Measurements from ENCODE around the gene GTF3C5.

Gene GTF3C5

DNA sequence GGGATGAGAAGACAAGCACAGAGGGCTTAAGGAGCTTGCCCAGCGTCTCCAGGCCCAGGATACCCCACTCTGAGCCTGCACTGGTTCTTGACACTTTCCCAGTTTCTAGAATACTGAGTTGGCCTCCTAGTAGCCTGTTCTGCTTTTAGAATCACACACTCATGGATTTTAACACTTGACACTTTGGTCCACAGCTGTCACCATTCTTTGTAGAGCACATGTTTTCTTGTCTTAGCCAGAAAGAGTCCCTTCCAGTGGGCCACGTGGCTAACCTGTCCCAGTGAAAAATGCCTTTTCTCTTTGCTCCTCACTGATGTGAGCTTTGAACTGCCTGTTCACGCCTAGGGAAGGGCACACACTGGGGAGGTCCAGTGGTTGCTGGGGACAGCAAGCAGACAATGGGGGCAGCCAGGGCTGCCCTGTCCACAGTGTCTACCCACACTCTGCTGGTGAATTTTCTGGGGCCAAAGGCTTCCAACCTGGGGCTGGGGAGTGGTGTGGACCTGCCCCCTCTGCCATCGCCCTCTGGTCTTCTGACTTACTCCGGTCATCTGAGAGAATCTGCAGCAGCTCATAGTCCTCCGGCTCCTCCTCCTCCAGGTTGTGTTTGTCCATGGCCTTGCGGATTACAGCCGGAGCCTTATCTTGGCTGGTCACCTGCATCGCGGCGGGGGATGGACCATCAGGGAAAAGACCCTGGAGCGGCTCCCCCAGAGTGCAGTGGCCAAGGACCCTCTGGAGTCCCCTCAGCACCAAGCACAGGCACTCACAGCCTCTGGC is 69.1 kb downstream of the GTF3C5 start:
- no peaks in the 10 kb centered on the region for H3K27me3 ChIP-seq (replicated peaks in 2 of 5; ENCODE audit: control insufficient read depth in 4 of 5, insufficient read depth in 5 of 5, low read length in 4 of 5)
- no peak overlapping the region for H3K27ac ChIP-seq (ENCODE audit: insufficient read depth in 1 of 2, low read depth in 1 of 2, low read length in 2 of 2, poor library complexity in 1 of 2, severe bottlenecking in 2 of 2)
- peaks cover 12 to 87% (median 68%) of the 10 kb centered on the region in 4 experiments for H3K36me3 ChIP-seq (ENCODE audit: control insufficient read depth in 4 of 4, insufficient read depth in 4 of 4, low read length in 3 of 4)
- 98% methylated on average over 8 of the region's 12 CpGs for WGBS (ENCODE audit: insufficient coverage)
- no peak for DNase-seq
- ChIA-PET CTCF (interaction anchor here (0.7 to 22.2 kb wide), 8 partner anchors 8 to 70 kb away, joined by 3 to 445 read pairs (median 5); partner anchors contain the start of gene GTF3C5), POLR2A (no interaction called here)
- H3K4me3 ChIP-seq (ENCODE audit: control insufficient read depth in 1 of 7, extremely low read depth in 1 of 7, insufficient read depth in 4 of 7, low read depth in 2 of 7, low read length in 6 of 7), result no peak overlapping the region
- H3K9me3 ChIP-seq (ENCODE audit: control extremely low read depth in 1 of 5, control insufficient read depth in 4 of 5, insufficient read depth in 2 of 5, low read depth in 1 of 5, low read length in 4 of 5), result peaks cover 2 to 20% (median 12%) of the 10 kb centered on the region in 5 experiments
- no peaks in the 10 kb centered on the region for H3K4me1 ChIP-seq (ENCODE audit: control extremely low read depth in 1 of 4, control insufficient read depth in 4 of 4, insufficient read depth in 4 of 4, low read length in 3 of 4)

- Histone ChIP-seq H3K27ac (ENCODE audit: insufficient read depth in 1 of 2, low read depth in 1 of 2, low read length in 2 of 2, poor library complexity in 1 of 2, severe bottlenecking in 2 of 2) (no peak overlapping the region), H3K9me3 (ENCODE audit: control extremely low read depth in 1 of 5, control insufficient read depth in 4 of 5, insufficient read depth in 2 of 5, low read depth in 1 of 5, low read length in 4 of 5) (peaks cover 2 to 20% (median 12%) of the 10 kb centered on the region in 5 experiments), H3K4me3 (ENCODE audit: control insufficient read depth in 1 of 7, extremely low read depth in 1 of 7, insufficient read depth in 4 of 7, low read depth in 2 of 7, low read length in 6 of 7) (no peak overlapping the region), H3K36me3 (ENCODE audit: control insufficient read depth in 4 of 4, insufficient read depth in 4 of 4, low read length in 3 of 4) (peaks cover 12 to 94% (median 74%) of the 10 kb centered on the region in 4 experiments), H3K27me3 (replicated peaks in 2 of 5; ENCODE audit: control insufficient read depth in 4 of 5, insufficient read depth in 5 of 5, low read length in 4 of 5) (no peaks in the 10 kb centered on the region), H3K4me1 (ENCODE audit: control extremely low read depth in 1 of 4, control insufficient read depth in 4 of 4, insufficient read depth in 4 of 4, low read length in 3 of 4) (no peaks in the 10 kb centered on the region)
- WGBS (ENCODE audit: insufficient coverage), result 97% methylated on average over 10 of the region's 13 CpGs
- ChIA-PET POLR2A (interaction anchor here (0.9 to 1.6 kb wide), 2 partner anchors 44 to 47 kb away, joined by 4 to 6 read pairs; no protein-coding TSS in a partner anchor), CTCF (interaction anchor here (0.9 to 22.2 kb wide), 11 partner anchors 14 to 70 kb away, joined by 3 to 445 read pairs (median 7); partner anchors contain the start of gene GTF3C5)
- DNase-seq, result no peak
These were observed 69.9 kb downstream of the GTF3C5 start for GRCh38 chr9:133100506-133101355.

GRCh38 chr9:133101356-133102189 is 70.8 kb downstream of the GTF3C5 start:
- Histone ChIP-seq H3K36me3 (ENCODE audit: control insufficient read depth in 4 of 4, insufficient read depth in 4 of 4, low read length in 3 of 4) (peaks cover 12 to 95% (median 79%) of the 10 kb centered on the region in 4 experiments), H3K4me1 (ENCODE audit: control extremely low read depth in 1 of 4, control insufficient read depth in 4 of 4, insufficient read depth in 4 of 4, low read length in 3 of 4) (no peaks in the 10 kb centered on the region), H3K27ac (ENCODE audit: insufficient read depth in 1 of 2, low read depth in 1 of 2, low read length in 2 of 2, poor library complexity in 1 of 2, severe bottlenecking in 2 of 2) (no peak overlapping the region), H3K4me3 (ENCODE audit: control insufficient read depth in 1 of 7, extremely low read depth in 1 of 7, insufficient read depth in 4 of 7, low read depth in 2 of 7, low read length in 6 of 7) (no peak overlapping the region), H3K27me3 (replicated peaks in 2 of 5; ENCODE audit: control insufficient read depth in 4 of 5, insufficient read depth in 5 of 5, low read length in 4 of 5) (no peaks in the 10 kb centered on the region), H3K9me3 (ENCODE audit: control extremely low read depth in 1 of 5, control insufficient read depth in 4 of 5, insufficient read depth in 2 of 5, low read depth in 1 of 5, low read length in 4 of 5) (peaks cover 0 to 12% (median 5%) of the 10 kb centered on the region in 5 experiments)
- no peak for DNase-seq
- WGBS (ENCODE audit: insufficient coverage), result 95% methylated on average over 31 of the region's 32 CpGs
- ChIA-PET CTCF (interaction anchor here (0.7 to 22.2 kb wide), 14 partner anchors 7 to 69 kb away, joined by 3 to 445 read pairs (median 6); no protein-coding TSS in a partner anchor), POLR2A (interaction anchor here (0.9 to 1.6 kb wide), 4 partner anchors 11 to 53 kb away, joined by 4 to 8 read pairs (median 5); no protein-coding TSS in a partner anchor)

DNA sequence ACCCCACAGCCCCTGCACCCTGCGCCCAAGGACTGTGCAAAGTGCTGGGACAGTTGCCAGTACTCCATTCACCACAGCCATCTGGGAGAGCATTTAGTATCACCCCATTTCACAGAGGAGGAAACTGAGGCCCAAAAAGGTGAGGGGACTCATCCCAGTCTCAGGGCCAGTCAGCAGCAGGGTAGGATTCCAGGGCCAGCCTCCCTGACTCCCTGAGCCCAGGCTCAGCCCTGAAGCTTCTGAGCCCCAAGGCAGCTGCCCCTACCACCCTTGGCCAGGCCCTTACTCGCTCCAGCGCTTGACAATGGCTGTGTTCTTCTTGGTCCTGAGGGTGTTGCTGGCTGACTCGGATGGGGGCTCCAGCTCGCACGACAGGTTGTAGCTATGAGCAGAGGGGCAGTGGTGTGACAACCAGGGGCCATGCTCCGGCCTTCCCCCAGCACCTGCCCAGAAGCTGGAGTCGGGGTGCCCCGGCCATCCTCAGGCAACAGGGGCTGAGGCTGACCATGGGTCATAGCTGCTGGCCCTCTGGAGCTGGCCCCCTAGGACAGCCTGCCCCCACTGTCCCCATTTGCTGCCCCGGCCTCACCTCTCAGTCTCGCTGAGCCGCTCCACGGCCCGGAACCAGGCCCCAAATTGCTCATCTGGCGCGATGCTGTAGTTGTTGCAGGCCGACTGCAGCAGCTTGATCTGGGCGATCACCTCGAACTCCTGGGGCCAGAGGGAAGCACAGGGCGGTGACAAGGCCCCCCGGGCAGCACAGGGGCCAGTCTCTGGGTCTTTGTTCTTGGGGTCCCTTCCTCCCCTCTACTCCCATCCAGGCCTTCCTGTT is 71.6 kb downstream of the GTF3C5 start:
- Histone ChIP-seq H3K36me3 (ENCODE audit: control insufficient read depth in 4 of 4, insufficient read depth in 4 of 4, low read length in 3 of 4) (peaks cover 8 to 94% (median 82%) of the 10 kb centered on the region in 4 experiments), H3K4me1 (ENCODE audit: control extremely low read depth in 1 of 4, control insufficient read depth in 4 of 4, insufficient read depth in 4 of 4, low read length in 3 of 4) (no peaks in the 10 kb centered on the region), H3K9me3 (ENCODE audit: control extremely low read depth in 1 of 5, control insufficient read depth in 4 of 5, insufficient read depth in 2 of 5, low read depth in 1 of 5, low read length in 4 of 5) (peaks cover 0 to 7% (median under 1%) of the 10 kb centered on the region in 5 experiments), H3K27me3 (replicated peaks in 2 of 5; ENCODE audit: control insufficient read depth in 4 of 5, insufficient read depth in 5 of 5, low read length in 4 of 5) (no peaks in the 10 kb centered on the region), H3K27ac (ENCODE audit: insufficient read depth in 1 of 2, low read depth in 1 of 2, low read length in 2 of 2, poor library complexity in 1 of 2, severe bottlenecking in 2 of 2) (no peak overlapping the region), H3K4me3 (ENCODE audit: control insufficient read depth in 1 of 7, extremely low read depth in 1 of 7, insufficient read depth in 4 of 7, low read depth in 2 of 7, low read length in 6 of 7) (no peak overlapping the region)
- CTCF ChIA-PET, result interaction anchor here (0.7 to 22.2 kb wide), 16 partner anchors 8 to 72 kb away, joined by 3 to 445 read pairs (median 6); partner anchors contain the start of gene GTF3C5
- 97% methylated on average over 15 of the region's 21 CpGs for whole genome bisulfite sequencing (ENCODE audit: insufficient coverage)
- POLR2A ChIA-PET, result interaction anchor here (0.8 to 1.9 kb wide), 7 partner anchors 10 to 54 kb away, joined by 3 to 10 read pairs (median 4); no protein-coding TSS in a partner anchor
- DNase-seq, result no peak

DNA sequence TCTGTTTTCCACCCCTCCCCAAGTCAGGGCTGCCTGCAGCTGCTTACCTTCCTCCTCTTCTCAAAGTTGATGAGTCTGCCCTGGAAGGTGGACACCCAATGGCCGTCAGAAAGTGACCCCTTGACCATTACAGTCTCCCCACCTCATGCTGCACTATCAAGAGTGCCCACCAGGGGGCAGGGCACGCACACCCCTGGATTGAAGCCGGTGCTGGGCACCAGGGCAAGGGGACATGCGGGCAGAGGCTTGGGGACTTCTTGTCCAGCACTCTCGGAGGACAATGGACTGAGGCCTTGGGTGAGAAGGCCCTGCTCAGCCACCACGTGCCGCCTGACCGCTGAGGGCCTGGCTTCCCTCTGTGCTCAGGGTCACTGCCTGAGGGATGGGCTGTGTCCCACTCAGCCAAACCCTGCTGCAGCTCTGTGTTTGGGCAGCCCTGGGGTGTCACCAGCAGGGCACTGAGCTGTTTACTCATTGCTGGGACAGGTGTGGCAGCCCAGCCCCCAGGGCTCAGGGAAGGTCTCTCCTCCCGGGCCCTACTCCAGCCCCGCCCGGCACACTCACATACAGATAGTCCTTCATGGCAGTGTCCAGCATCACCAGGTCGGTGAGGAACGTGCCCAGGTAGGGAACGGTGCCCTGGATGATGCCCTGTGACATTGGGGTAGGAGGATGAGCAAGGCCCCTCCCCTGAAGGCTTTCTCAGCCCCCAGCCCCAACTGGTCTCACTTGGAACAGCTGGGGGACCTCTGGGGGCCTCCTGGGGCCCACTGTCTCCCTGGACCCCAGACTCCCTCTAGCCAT is 72.6 kb downstream of the GTF3C5 start:
- no peak overlapping the region for H3K27ac ChIP-seq (ENCODE audit: insufficient read depth in 1 of 2, low read depth in 1 of 2, low read length in 2 of 2, poor library complexity in 1 of 2, severe bottlenecking in 2 of 2)
- POLR2A ChIA-PET, result interaction anchor here (0.7 to 2.1 kb wide), 6 partner anchors 9 to 318 kb away, joined by 3 to 10 read pairs (median 4); no protein-coding TSS in a partner anchor
- CTCF ChIA-PET, result interaction anchor here (0.7 to 22.2 kb wide), 13 partner anchors 8 to 73 kb away, joined by 3 to 445 read pairs (median 8); partner anchors contain the start of gene GTF3C5
- H3K27me3 ChIP-seq (replicated peaks in 2 of 5; ENCODE audit: control insufficient read depth in 4 of 5, insufficient read depth in 5 of 5, low read length in 4 of 5), result no peaks in the 10 kb centered on the region
- no peaks in the 10 kb centered on the region for H3K9me3 ChIP-seq (ENCODE audit: control extremely low read depth in 1 of 5, control insufficient read depth in 4 of 5, insufficient read depth in 2 of 5, low read depth in 1 of 5, low read length in 4 of 5)
- WGBS (ENCODE audit: insufficient coverage), result 79% methylated on average over 12 of the region's 14 CpGs
- no peaks in the 10 kb centered on the region for H3K4me1 ChIP-seq (ENCODE audit: control extremely low read depth in 1 of 4, control insufficient read depth in 4 of 4, insufficient read depth in 4 of 4, low read length in 3 of 4)
- DNase-seq, result peak in 1 of 3 donors; percentile 40
- no peak overlapping the region for H3K4me3 ChIP-seq (ENCODE audit: control insufficient read depth in 1 of 7, extremely low read depth in 1 of 7, insufficient read depth in 4 of 7, low read depth in 2 of 7, low read length in 6 of 7)
- H3K36me3 ChIP-seq (ENCODE audit: control insufficient read depth in 4 of 4, insufficient read depth in 4 of 4, low read length in 3 of 4), result peaks cover 7 to 94% (median 82%) of the 10 kb centered on the region in 4 experiments

Data from common myeloid progenitor, CD34-positive (primary cell).